Left kidney (tissue), 1 donor: Measurements from ENCODE around the gene TEN1. TPM values are rescaled to one million over a fixed set of nuclear protein-coding genes. Genes with fewer than 3 reads are reported as not detected.

Source experiments
- polyA plus RNA-seq: library from polyadenylated mRNA; unstranded; fragments of 120-200 nt; gene quantifications from one replicate; pipeline ENCODE4 v1.2.1, GENCODE V29; 2013; ENCODE audit not compliant: insufficient read length

TEN1 gene
- polyA plus RNA-seq, 1 donor, result 24.7 TPM

Other genes with a start within 250 kb of the TEN1 start
- gene GALK1, start 214.0 kb upstream of the TEN1 start, polyA plus RNA-seq, result 25.0 TPM
- gene UNK, start 194.4 kb upstream of the TEN1 start, polyA plus RNA-seq, result 50.3 TPM
- 5.4 TPM for gene UNC13D, start 134.8 kb upstream of the TEN1 start, polyA plus RNA-seq
- gene WBP2, start 123.9 kb upstream of the TEN1 start, polyA plus RNA-seq, result 75.9 TPM
- gene TRIM47, start 100.7 kb upstream of the TEN1 start, polyA plus RNA-seq, result 4.7 TPM
- 14.1 TPM for gene TRIM65, start 82.3 kb upstream of the TEN1 start, polyA plus RNA-seq
- gene MRPL38, start 74.4 kb upstream of the TEN1 start, polyA plus RNA-seq, result 74.8 TPM
- 12.2 TPM for gene FBF1, start 38.2 kb upstream of the TEN1 start, polyA plus RNA-seq
- gene ACOX1, start 74 bp upstream of the TEN1 start, polyA plus RNA-seq, result 39.0 TPM
- gene CDK3, start 21.6 kb downstream of the TEN1 start, polyA plus RNA-seq, result 19.0 TPM
- 19.8 TPM for gene EVPL, start 48.1 kb downstream of the TEN1 start, polyA plus RNA-seq
- 105 TPM for gene SRP68, start 93.3 kb downstream of the TEN1 start, polyA plus RNA-seq
- 0.17 TPM for gene GALR2, start 95.5 kb downstream of the TEN1 start, polyA plus RNA-seq
- gene ZACN, start 99.9 kb downstream of the TEN1 start, polyA plus RNA-seq, result 14.2 TPM
- 178 TPM for gene EXOC7, start 124.5 kb downstream of the TEN1 start, polyA plus RNA-seq
- gene FOXJ1, start 162.0 kb downstream of the TEN1 start, polyA plus RNA-seq, result 15.5 TPM